SHP77 (cell line): ENCODE data around the gene TNF.
"Not testable (repeated sequence)": the region's sequence is repeated elsewhere in the genome, so short reads cannot be mapped to it uniquely, and the experiment has no call there.

Experiments used
- DNase-seq, 2 experiments: peaks; one replicate each; lab custom pipeline; 2025; lab: John Stamatoyannopoulos, UW

The TNF gene

DNA sequence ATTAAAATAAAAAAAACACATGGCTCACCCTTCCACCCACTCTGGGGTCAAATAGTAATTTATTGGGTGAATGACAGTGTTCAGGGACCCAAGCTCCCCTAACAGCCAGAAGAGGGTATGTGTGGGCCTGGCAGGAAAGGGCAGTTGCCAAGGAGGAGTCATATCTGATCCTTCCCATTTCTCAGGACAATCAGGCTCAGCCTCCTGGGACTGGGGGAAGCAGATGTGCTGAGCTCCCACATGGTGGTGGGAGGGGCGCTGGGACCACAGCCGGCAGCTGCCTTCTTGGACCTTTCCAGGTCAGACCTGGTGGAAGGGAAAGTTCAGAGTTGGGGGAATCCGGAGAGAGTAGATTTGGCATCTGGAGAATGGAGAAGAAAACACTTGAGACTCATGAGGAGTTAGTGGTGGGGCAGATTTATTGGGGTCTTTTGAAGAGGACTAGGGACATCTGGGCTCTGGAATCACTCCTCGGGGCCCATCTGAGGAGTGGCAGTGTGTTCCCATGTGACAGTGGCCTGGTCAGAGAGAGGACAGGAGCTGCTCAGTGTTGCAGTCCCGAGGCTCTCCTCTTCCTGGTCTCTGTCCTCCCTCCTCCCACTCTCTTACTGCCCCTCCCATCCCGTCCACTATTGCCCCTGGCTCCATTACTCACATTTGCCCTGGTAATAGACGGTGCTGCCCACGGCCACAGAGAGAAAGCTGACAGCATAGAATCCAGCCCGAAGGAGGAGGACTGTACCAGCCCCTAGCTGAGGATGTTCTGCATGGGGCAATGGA, 13.7 kb downstream of the TNF start:
- no peak for DNase-seq

- DNase-seq, result not testable (repeated sequence)
These were observed 15.3 kb downstream of the TNF start for GRCh38 chr6:31590691-31591090.

GRCh38 chr6:31592396-31592771, 17.0 kb downstream of the TNF start:
- DNase-seq, result no peak

- DNase-seq, result peak; percentile 36
These were observed 21.6 kb downstream of the TNF start for GRCh38 chr6:31597006-31597405.

DNA sequence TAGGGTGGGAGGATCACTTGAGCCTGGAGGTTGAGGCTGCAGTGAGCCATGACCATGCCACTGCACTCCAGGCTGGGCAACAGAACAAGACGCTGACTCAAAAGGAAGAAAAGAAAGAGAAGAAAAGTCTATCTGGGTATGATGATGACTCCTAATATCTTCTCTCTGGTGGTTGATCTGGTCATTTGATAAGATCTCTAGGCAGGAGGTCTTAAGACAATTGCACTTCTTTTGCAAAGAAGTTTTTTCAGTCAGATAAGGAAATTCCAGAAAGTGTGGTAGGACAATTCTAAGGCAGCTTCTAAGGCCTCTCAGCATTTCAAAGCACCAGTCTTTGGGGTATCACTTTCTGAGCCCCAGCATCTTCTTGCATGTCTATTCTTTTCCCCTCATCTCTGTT, 32.0 kb downstream of the TNF start:
- DNase-seq, result no peak

GRCh38 chr6:31609519-31610406, 34.4 kb downstream of the TNF start:
- DNase-seq, result no peak

DNA sequence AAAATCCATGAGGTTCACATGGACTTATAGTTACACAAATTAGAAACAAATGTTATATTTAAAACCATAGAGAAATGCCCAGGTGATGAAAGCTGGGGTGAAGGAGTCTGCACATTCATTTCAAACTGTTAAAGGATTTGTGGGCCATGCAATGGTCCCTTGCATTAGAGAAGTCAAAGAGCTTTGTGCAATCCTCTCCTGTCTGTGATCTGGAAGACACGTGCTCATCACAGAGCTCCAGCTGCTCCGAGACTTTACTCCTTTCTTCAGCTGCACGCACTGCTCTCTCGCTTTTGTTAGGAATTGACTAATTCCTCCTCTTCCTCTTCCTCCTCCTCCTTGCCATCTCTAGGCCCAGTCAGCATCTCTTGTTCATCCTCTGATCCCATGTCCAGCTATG, 35.6 kb downstream of the TNF start:
- DNase-seq, result no peak

DNA sequence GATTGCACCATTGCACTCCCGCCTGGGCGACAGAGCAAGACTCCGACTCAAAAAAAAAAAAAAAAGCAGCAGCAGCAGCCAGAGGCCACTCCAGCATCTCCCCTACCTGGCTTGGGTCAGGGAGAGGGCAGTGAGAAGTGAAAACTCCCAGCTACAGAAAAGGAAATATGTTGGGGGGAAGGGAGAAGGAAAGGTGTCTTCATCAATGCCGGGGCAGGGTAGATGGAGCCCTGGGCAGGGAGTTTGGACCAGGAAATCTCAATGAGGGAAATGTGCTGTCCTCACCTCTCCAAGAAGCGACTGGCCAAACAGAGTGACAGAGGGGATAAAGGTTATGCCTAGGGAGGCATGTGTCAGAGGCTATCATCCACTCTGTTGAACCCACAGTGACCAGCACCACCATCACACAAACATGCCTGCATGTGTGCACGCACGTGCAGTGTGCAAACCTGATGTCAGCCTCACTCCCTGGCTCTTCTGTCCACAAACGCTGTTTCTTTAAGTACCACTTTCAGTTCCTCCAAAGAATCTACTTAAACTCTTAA, 38.8 kb downstream of the TNF start:
- DNase-seq, result no peak

- no peak for DNase-seq
These were observed 39.6 kb downstream of the TNF start, which contains the start of gene AIF1 for GRCh38 chr6:31614684-31615578. Gene AIF1, plus strand, starts transcription at chr6:31615234. Its CDS starts 96 bp downstream, at chr6:31615330.

- DNase-seq, result no peak
These were observed 40.4 kb downstream of the TNF start for GRCh38 chr6:31615748-31616147.

DNA sequence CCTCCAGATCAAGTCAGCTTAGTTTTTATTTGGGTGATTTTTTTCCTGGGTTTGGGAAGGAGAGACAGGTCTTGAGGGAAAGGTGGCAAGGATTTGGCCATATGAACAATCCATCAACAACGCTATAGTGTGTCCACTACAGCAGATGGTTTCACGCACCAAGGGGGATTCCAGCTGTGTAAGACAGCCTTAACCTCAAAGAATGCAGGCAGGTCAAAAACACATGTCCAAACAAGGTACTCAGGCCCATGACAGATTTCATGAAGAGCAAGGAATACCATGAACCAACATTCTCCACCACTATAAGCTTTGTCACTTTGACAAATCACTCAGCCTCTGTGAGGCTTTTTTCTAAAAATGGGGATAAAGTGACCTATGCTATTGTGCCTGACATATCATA, 41.6 kb downstream of the TNF start:
- no peak for DNase-seq

GRCh38 chr6:31619805-31620585, 44.6 kb downstream of the TNF start:
- DNase-seq, result peak; percentile 97 to 98

DNA sequence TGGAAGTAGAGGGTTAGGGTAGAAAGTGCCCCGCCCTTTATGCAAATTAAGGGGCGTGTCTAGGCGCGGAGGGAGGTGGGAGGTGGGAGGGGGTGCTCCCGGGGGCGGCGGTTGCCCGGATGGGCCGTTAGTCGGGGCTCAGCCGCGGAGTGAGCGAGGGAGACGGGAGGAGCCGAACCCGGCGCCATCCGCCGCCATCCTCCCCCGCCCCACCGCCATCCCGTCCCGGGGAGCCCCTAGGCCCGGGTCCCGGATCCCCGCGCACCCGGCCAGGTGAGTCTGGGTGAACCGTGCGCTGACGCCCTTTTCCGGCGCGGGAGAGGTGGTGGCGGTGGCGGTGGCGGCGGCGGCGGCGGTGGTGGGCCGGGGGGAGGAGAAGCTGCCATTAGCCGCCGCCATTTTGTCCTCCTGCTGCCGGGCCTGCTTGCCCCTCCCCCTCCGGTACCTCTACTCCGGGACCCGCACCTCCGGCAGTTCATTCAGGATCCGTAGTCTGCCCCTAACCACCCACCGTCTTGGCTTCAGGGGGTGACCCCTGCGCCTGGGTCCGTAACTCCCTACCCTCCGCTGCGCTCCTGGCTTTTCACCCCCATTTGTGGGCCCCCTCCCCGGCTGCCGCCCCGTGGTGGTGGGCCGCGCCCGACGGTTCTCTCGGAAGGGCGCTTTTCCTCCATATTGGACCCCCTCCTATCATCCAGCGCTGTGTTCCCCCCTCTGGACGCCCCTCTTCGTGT, 45.4 kb downstream of the TNF start, which contains the start of gene PRRC2A:
PRRC2A (plus strand) TSS at position 130 of the 734 bp plus-strand sequence. CDS start 2,075 bp downstream, outside the sequence.
- peak; percentile 40 to 79 for DNase-seq

DNA sequence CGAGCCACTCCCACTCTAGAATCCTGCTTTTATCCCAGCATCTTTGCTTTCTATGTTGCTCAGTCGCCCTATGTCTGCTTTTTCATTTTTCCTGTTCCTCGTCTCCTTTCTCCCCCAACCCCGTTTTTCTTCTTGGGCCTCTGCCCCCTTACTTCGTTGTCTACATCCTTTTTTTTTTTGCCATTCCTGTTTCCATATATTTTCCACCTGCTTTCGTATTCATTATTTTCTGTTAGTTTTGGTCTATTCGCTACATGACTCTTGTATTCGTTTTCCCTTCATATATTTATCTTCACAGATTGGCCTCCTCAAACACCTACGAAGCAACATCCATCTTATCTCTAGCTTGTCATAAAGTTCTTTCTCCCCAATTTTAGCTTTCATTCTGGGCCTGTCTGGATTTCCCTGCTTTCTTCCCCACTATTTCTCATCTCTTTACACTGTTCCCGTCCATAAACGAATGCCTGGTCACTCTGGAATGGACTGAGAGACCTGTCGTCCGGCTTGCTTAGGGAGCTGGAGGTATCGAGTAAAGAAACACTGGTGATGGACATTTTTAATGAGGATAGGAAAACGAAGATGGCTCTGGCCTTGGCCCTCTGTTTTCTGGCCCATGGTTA, 46.1 kb downstream of the TNF start:
- no peak for DNase-seq

- DNase-seq, result no peak
These were observed 46.6 kb downstream of the TNF start for GRCh38 chr6:31621991-31622390.

GRCh38 chr6:31622684-31623091, 47.3 kb downstream of the TNF start:
- DNase-seq, result no peak

GRCh38 chr6:31624070-31624469, 48.7 kb downstream of the TNF start:
- no peak for DNase-seq

DNA sequence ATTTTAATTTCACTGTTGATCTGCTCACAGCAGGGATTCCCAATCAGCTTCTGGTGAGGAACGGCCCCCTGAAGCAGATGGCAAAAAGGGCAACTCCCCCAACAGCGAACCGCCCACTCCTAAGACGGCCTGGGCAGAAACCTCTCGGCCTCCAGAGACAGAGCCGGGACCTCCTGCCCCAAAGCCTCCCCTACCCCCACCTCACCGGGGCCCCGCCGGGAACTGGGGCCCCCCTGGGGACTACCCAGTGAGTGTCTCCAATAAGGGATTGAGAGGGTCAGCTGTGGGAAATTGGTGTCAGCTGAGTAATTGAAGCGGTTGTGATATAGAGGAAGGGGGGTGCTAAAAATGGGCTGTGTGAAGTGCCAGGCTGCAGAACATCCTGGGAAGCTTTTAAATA, 51.6 kb downstream of the TNF start:
- no peak for DNase-seq

GRCh38 chr6:31627690-31628287, 52.4 kb downstream of the TNF start:
- no peak for DNase-seq
